HFF-Myc (cell line): ENCODE measurements around the gene SH3RF3.

Source experiments
- DNase-seq: peaks from one replicate; pipeline ENCODE4 v3.0.0-alpha.2; 2011; ENCODE audit warnings: low read depth; ENCODE audit errors: extremely low read depth
- H3K4me3 ChIP-seq: replicated peaks from 2 replicates; pipeline ENCODE4 v1.5.1; 2011; ENCODE audit warnings: low read depth, mild to moderate bottlenecking, control low read depth, low read length
- CTCF ChIP-seq: IDR thresholded peaks from 2 replicates; pipeline ENCODE4 v1.5.1; 2012; ENCODE audit warnings: mild to moderate bottlenecking, low read depth, low read length, control low read depth; ENCODE audit errors: missing control alignments

Gene SH3RF3

DNA sequence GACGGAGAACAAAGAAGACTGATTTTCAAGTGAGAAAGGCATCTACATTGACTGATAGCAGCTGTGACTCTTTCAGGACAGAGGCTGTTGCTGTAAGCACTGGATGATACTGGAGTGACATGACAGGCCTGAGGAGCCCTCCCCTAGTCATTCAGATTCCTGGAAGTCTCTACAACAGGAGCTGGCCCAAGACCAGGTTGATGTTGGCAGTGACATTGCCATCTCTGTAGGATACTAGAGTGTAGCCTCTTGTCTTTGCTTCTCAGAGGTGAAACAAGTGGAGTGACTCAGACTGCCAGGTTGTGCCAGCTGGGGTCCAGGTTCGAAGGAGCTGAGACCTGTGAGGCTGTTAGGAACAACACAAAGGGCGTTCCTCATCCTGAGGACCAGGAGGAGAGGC lies 44.7 kb upstream of the SH3RF3 start:
- TF ChIP-seq CTCF: no peak

GRCh38 chr2:109085912-109086742 lies 42.9 kb upstream of the SH3RF3 start:
- no peak for TF ChIP-seq CTCF
- H3K4me3 ChIP-seq: no peak overlapping the region

More for the DNA sequence above, 44.7 kb upstream of the SH3RF3 start:
- H3K4me3 ChIP-seq: no peak overlapping the region
- DNase-seq: no peak

GRCh38 chr2:109086743-109087020 lies 42.3 kb upstream of the SH3RF3 start:
- DNase-seq: no peak
- H3K4me3 ChIP-seq: no peak overlapping the region
- no peak for TF ChIP-seq CTCF

More at GRCh38 chr2:109085912-109086742, 42.9 kb upstream of the SH3RF3 start:
- no peak for DNase-seq

DNA sequence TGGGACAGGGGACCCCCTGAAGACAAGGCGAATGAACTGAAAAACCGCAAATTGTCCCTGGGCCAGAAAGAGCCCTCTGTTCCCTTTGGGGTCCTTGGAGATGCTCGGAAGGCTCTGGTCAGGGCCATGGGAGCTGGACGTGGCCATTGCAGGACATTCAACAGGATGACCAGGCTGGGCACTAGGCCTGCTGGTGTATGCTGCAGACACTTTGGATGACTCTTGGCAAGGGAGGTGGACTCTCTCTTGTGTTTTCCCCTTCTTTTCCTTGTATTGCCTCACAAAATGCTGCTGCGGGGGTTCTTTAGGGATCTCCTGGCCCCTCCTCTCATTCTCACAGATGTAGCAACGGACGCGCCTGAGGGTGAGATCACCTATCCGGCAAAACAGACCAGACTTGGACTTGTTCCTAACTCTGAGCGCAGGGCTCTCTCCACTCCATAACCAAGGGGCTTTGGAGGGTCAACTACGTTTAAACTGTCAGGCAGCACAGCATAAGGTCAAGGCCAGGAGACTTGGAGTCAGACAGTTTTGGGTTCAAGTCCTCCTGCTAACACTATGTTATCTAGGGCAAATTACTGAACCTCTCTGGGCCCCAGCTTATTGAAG lies 41.8 kb upstream of the SH3RF3 start:
- no peak for DNase-seq
- no peak overlapping the region for H3K4me3 ChIP-seq
- TF ChIP-seq CTCF: no peak

- H3K4me3 ChIP-seq: no peak overlapping the region
- DNase-seq: no peak
- no peak for TF ChIP-seq CTCF
Observed at GRCh38 chr2:109089602-109090300, 39.3 kb upstream of the SH3RF3 start.

DNA sequence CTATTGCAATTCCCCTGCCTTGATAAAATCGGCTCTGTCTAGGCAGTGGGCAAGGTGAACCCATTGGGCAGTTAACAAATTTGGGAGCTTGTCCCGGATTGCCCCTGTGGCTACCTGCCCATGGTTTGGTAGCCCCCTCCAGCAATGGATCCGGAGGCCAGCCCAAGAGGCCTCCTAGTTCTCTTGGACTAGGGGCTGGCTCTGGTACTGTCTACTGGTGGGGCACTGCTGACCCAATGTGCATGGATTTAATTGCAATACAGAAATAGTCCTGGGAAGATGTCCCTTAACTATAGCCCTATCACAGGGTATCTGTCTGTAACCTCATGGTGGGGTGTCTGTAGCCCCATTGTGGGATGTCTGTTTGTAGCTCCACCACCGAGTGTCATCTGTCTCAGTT lies 37.5 kb upstream of the SH3RF3 start:
- no peak overlapping the region for H3K4me3 ChIP-seq
- TF ChIP-seq CTCF: no peak
- no peak for DNase-seq
